ENCODE data around the gene CAMTA1. TPM values are rescaled to one million over a fixed set of nuclear protein-coding genes. Genes with fewer than 3 reads are reported as not detected.

The CAMTA1 gene
- total RNA-seq, 2 experiments from 2014 or later: 43.9 to 73.3 TPM

GRCh38 chr1:7403265-7404045, 618.2 kb downstream of the CAMTA1 start:
- Histone ChIP-seq H3K9me3 (ENCODE audit: low read length) (no peaks in the 10 kb centered on the region), H4K20me1 (ENCODE audit: insufficient read depth, low read length) (no peaks in the 10 kb centered on the region), H2AFZ (ENCODE audit: low read length) (no peak overlapping the region), H3K79me2 (ENCODE audit: insufficient read depth, low read depth, low read length) (no peaks in the 10 kb centered on the region), H3K4me3 (ENCODE audit: low read depth, low read length, poor library complexity, severe bottlenecking) (no peak overlapping the region), H3K4me1 (ENCODE audit: insufficient read depth, low read length, poor library complexity, severe bottlenecking) (peaks cover 9% of the 10 kb centered on the region), H3K9me2 (ENCODE audit: insufficient read depth, low read length) (no peaks in the 10 kb centered on the region), H3K36me3 (ENCODE audit: insufficient read depth, low read length) (no peaks in the 10 kb centered on the region), H3K4me2 (ENCODE audit: low read length) (no peak overlapping the region), H3K27ac (ENCODE audit: low read depth, low read length, poor library complexity, severe bottlenecking) (no peak overlapping the region)
- intact Hi-C loops (cut with micrococcal nuclease; ENCODE audit: unreplicated experiment): no loop called here
- CTCF ChIA-PET (ENCODE audit: unreplicated experiment): no interaction called here
- no TSS peak for BruUV-seq (replicated peaks)
- POLR2A ChIA-PET: no interaction called here
- TF ChIP-seq CTCF (conservative IDR thresholded peaks at IDR 0.05; ENCODE audit: low read length) (no peak), EZH2phosphoT487 (IDR thresholded peaks at IDR 0.05; ENCODE audit: borderline replicate concordance, low read depth, low read length) (no peak)
- DNase-seq (ENCODE audit: low spot score): no peak

GRCh38 chr1:7404046-7404742, 618.9 kb downstream of the CAMTA1 start:
- Histone ChIP-seq H3K79me2 (ENCODE audit: insufficient read depth, low read depth, low read length) (no peaks in the 10 kb centered on the region), H3K9me3 (ENCODE audit: low read length) (no peaks in the 10 kb centered on the region), H3K9me2 (ENCODE audit: insufficient read depth, low read length) (no peaks in the 10 kb centered on the region), H3K4me3 (ENCODE audit: low read depth, low read length, poor library complexity, severe bottlenecking) (no peak overlapping the region), H3K36me3 (ENCODE audit: insufficient read depth, low read length) (no peaks in the 10 kb centered on the region), H3K4me2 (ENCODE audit: low read length) (no peak overlapping the region), H3K4me1 (ENCODE audit: insufficient read depth, low read length, poor library complexity, severe bottlenecking) (peaks cover 9% of the 10 kb centered on the region), H3K27ac (ENCODE audit: low read depth, low read length, poor library complexity, severe bottlenecking) (no peak overlapping the region), H4K20me1 (ENCODE audit: insufficient read depth, low read length) (no peaks in the 10 kb centered on the region), H2AFZ (ENCODE audit: low read length) (no peak overlapping the region)
- intact Hi-C loops (cut with micrococcal nuclease; ENCODE audit: unreplicated experiment): no loop called here
- POLR2A ChIA-PET: no interaction called here
- BruUV-seq (replicated peaks): no TSS peak
- CTCF ChIA-PET (ENCODE audit: unreplicated experiment): no interaction called here
- TF ChIP-seq EZH2phosphoT487 (IDR thresholded peaks at IDR 0.05; ENCODE audit: borderline replicate concordance, low read depth, low read length) (no peak), CTCF (conservative IDR thresholded peaks at IDR 0.05; ENCODE audit: low read length) (no peak)
- no peak for DNase-seq (ENCODE audit: low spot score)
